GM18861 (cell line): ENCODE measurements around the gene MTX2.
"Not testable (repeated sequence)": the region's sequence is repeated elsewhere in the genome, so short reads cannot be mapped to it uniquely, and the experiment has no call there.

Experiments used
- ATAC-seq: cut with Tn5 transposase; IDR thresholded peaks from one replicate; pipeline ENCODE4 v1.9.1; 2021; ENCODE audit not compliant: unreplicated experiment

The MTX2 gene

GRCh38 chr2:176373155-176373554, 103.9 kb downstream of the MTX2 start:
- not testable (repeated sequence) for ATAC-seq

DNA sequence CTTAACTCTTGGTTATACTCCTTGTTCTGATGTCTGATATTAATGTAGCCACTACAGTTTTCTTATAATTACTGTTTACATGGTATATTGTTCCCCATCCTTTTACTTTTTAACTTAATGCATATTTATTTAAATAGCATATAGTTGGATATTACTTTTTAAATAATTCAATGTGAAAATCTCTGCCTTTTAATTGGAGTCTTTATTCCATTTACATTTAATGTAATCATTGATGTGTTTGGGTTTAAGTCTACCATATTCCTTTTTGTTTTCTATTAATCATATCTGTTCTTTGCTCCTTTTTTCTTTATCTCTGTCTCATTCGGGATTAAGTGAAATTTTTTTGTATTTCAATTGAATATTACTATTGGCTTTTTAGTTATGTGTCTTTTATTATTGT, 109.1 kb downstream of the MTX2 start:
- ATAC-seq: no peak

GRCh38 chr2:176380341-176380740, 111.1 kb downstream of the MTX2 start:
- no peak for ATAC-seq

DNA sequence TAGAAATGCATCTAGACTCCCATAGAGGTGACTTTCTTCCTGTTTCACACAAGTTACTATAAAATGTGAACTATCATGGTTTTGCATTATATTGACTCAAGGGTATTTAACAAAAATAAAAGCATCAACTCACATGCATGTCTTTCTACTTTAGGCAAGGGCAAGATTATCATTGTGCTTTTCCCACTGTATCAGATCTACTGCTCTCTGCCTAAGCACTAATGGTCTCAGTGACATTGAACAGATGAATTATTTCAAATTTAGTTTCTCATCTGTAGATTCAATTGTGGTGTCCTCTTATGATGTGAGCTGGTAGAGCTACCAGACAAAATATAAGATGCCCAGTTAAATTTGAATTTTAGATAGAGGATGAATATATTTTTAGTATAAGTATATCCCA, 113.9 kb downstream of the MTX2 start:
- no peak for ATAC-seq

DNA sequence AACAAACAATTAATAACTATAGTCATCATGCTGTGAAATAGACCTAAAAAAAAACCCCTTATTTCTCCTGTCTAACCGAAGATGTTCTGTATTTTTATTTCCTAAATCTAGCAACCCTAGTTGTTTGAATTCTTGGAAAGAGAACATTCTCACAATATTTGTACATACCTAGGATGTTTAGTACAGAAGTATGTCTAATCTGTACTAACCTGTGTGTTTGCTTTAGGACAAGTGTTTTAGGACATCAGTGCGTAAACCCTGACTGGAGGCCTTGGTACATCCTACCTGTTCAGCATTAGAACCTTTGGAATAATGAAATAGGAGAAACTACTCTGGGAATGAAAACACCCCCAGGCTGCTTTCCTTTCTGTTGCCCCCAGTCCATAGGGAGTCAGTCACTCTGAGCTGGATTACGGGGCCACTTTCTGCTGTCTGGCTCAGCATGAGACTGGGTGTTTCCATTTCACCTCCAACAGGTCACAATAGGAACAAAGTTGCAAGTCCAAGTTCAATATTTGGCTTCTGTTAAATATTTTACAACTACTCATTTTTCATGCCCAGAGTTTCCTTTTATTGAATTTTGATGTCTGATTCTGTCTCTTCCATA, 114.7 kb downstream of the MTX2 start:
- no peak for ATAC-seq

GRCh38 chr2:176385219-176385759, 116.0 kb downstream of the MTX2 start:
- no peak for ATAC-seq

- no peak for ATAC-seq
Measured at GRCh38 chr2:176385838-176386237, 116.6 kb downstream of the MTX2 start.
